DMS114 treated with DMSO at 0.1 percent for 48 hours (cell line): ENCODE measurements around the gene ANK3.

ENCODE experiments used
- DNase-seq: peaks from one replicate; lab custom pipeline; 2025; ENCODE audit not compliant: unreplicated experiment; lab: John Stamatoyannopoulos, UW

Gene ANK3

GRCh38 chr10:60186315-60187071 lies 203.2 kb downstream of the ANK3 start:
- DNase-seq: no peak

DNA sequence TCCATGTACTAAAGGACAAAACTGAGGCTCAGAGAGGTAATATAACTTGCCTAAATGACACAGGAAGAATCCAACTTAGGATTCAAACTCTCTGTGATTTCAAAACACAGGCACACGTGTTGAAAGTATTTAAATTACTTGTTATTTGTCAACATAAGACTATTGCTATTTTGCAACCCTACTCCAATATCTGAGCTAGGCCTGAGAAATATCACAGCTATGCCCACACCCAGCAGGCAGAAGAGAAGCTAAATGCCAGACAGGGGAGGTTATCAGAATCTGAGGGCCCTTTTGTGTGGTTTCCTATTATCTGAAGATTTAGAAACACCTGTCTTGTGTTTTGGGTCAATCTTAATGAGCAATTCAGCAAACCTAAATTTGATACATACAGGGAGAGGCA lies 204.3 kb downstream of the ANK3 start:
- no peak for DNase-seq

GRCh38 chr10:60182691-60183090 lies 207.0 kb downstream of the ANK3 start:
- DNase-seq: no peak

DNA sequence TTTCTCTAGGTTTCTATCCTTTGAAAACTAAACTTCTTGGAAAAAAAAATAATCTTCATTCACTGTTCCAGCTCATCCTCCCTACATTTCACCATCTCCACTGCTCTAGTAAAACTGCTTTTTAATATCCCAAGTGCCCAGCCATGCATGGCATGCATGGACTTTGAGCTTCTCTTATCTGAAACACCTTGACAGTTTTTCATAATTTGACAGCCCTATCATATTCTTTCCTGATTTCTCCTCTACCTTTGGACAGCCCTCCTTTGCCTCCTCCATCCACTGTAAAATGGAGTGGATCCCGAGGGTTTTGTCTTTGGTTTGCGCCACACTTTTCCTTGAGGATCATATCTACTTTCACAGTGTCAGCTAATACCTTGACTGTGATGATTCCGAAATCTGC lies 212.8 kb downstream of the ANK3 start:
- no peak for DNase-seq

- no peak for DNase-seq
Measured at GRCh38 chr10:60175441-60175971, 214.2 kb downstream of the ANK3 start.

- no peak for DNase-seq
Measured at GRCh38 chr10:60172363-60172990, 217.2 kb downstream of the ANK3 start.

DNA sequence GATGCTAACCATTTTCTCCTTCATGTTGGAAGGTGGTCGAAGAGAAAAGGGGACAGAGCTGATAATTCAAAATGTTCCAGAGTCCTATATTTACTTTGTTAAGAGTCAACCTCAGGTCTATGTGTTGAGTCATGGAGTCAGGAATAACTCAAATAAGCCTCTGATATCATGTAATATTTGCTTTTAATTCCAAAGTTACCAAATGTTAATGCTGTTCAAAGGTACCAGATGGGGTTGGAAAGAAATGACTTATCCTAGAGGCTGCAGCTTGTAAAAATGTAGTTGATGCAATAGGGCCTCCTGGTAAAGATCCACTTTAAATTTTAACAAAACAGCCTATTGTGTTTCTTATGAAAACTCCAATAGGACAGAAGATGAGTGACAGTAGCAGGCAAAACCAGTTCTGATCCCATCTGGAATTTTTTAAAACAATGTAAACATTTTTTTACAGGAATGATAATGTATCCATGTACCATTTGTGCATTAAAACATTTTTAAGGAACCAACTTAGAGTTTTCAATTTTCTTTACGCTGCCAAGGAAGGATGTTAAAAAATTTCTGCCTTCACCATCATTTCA lies 218.2 kb downstream of the ANK3 start:
- DNase-seq: no peak

- DNase-seq: no peak
Measured at GRCh38 chr10:60170250-60170649, 219.4 kb downstream of the ANK3 start.

- no peak for DNase-seq
Measured at GRCh38 chr10:60169111-60169510, 220.6 kb downstream of the ANK3 start.

DNA sequence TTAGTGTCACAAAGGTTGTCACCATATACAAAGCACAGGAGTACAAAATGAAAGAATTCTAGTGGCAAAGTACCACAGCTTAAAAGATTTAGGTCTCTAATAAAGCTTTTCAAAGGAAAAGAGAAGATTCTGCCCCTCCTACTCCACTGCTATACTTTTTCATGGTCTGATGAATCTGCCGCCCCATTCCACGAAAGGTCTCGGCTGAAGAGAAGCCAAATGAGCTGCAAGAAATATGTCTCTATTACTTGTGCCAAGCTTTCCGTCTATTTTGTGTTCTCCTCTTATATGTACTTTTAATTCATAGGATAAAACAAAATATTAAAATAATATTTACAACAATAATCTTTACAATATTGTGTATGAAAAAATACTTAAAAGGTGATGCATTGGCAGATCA lies 222.6 kb downstream of the ANK3 start:
- no peak for DNase-seq

- DNase-seq: no peak
Measured at GRCh38 chr10:60163786-60164185, 225.9 kb downstream of the ANK3 start.

GRCh38 chr10:60162631-60163030 lies 227.0 kb downstream of the ANK3 start:
- DNase-seq: no peak

- DNase-seq: no peak
Measured at GRCh38 chr10:60155943-60156683, 233.6 kb downstream of the ANK3 start.

DNA sequence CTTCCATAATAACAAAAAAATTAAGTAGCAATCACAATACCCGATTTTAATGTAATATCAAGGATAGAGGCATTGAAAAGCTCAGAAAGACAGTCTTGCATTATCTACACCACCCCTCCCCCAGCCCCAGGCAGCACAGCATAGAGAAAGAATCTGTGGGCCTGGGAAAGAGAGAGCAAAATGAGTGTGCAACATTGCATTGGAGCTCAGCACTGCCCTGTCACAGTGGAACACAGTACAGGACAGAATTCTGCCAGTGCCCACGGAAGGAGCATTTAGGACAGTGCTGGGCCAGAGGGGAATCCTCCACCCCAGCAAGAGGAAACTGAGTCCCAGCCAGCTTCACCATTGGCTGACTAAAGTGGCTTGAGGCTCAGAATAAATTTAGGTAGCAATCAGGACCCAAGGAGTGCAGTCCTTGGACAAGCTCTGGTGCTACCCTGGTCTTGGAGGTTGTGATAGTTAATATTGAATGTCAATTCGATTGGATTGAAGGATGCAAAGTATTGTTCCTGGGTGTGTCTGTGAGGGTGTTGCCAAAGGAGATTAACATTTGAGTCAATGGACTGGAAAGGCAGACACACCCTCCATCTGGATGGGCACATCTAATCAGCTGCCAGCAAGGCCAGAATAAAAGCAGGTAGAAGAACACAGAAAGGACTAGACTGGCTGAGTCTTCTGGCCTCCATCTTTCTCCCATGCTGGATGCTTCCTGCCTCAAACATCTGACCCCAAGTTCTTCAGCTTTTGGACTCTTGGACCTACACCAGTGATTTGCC lies 234.4 kb downstream of the ANK3 start:
- no peak for DNase-seq

- no peak for DNase-seq
Measured at GRCh38 chr10:60149003-60149402, 240.7 kb downstream of the ANK3 start.

DNA sequence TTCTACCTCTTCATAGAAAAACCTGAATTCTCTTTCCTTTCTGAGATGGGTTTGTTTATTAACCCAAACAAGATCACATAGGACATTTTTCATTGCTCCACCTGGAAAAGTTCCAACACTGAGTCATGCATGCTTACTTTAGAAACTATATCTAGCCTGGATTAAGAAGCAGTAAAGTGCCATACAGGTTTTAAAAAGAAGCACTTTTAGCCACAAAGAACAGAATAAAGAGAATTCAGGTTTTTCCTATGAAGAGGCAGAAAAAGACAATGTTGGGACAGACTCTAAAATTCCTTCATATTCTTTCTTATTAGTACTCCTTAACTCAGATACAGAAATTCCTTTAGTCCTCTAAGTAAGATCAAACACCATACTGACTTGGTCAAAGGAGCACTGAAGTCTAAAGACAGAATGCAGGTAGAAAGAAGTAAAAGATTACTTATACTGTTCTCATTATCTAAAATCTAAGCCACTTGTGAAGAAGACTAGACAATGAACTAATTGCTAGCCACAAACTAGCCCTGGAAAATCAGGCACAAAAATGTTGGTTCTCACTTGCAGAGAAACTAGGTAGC lies 241.3 kb downstream of the ANK3 start:
- DNase-seq: no peak

- no peak for DNase-seq
Measured at GRCh38 chr10:60147576-60148265, 242.0 kb downstream of the ANK3 start.

DNA sequence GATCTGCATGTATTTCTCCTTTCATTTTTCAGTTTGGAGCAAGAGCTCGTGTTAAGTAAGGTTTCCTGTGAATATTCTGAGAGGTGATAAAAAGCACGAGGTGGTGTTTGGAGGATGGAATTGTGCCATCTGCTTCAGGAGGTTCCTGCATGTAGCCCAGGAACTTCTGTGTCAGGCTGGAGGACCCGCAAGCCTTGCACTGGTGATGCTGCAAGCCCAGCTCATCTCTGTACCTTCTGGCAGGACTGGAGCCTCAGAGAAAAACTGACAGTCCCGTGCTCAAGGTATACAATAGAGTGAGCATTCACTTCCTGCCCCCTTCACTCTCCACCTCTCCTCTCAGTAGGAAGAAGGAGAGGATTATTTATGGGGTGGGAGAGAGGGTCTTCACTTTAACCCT lies 242.7 kb downstream of the ANK3 start:
- DNase-seq: no peak

- DNase-seq: no peak
Measured at GRCh38 chr10:60144099-60144498, 245.6 kb downstream of the ANK3 start.

DNA sequence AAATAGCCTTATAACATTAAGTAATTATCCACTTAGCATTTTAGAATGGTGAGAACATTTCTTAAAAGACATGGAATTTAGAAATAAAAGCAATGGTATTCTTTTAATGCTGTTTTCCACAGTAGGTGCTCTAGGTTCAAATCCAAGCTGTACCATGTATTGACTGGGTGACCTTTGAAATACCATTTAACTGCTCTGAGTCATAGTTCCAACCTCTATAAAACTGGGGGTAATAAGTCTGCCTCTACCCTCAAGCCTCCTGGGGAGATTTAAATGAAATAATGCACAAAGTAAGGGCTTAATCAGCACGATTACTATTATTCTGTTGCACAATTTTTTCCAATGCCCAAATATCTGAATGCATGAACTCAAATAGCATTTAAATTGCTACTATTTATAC lies 246.9 kb downstream of the ANK3 start:
- no peak for DNase-seq
